Large intestine (tissue), 12 donors: ENCODE results near the gene LCN1. TPM values are rescaled to one million over a fixed set of nuclear protein-coding genes. Genes with fewer than 3 reads are reported as not detected.

Experiments
- DNase-seq, 2 donors: peaks; one replicate each; pipeline versions ENCODE4 v3.0.0 to v3.0.0-alpha.2; 2013
- H3K27ac ChIP-seq: one replicate; pipeline ENCODE4 v1.5.1; 2013; ENCODE audit warnings: low read length
- H3K27me3 ChIP-seq: 2 replicates; pipeline ENCODE4 v1.6.1; 2013; ENCODE audit warnings: low read length; ENCODE audit not compliant: control insufficient read depth, insufficient read depth
- H3K36me3 ChIP-seq: 2 replicates; pipeline ENCODE4 v1.6.1; 2013; ENCODE audit warnings: low read length; ENCODE audit not compliant: control insufficient read depth, insufficient read depth
- H3K4me1 ChIP-seq: one replicate; pipeline ENCODE4 v1.6.1; 2013; ENCODE audit warnings: low read length; ENCODE audit not compliant: control insufficient read depth, insufficient read depth
- H3K4me3 ChIP-seq: one replicate; pipeline ENCODE4 v1.5.1; 2013; ENCODE audit warnings: low read length
- H3K9me3 ChIP-seq: one replicate; pipeline ENCODE4 v1.6.1; 2013; ENCODE audit warnings: mild to moderate bottlenecking, low read depth, low read length, moderate library complexity; ENCODE audit not compliant: control insufficient read depth
- WGBS: methylation state at CpG from one replicate; pipeline ENCODE4 v1.1.5; 2013; ENCODE audit warnings: low lambda C conversion rate; ENCODE audit not compliant: insufficient coverage; 5-methylcytosine and 5-hydroxymethylcytosine counted together
- long read RNA-seq, 11 donors: transcript quantifications; one replicate each; lab custom pipeline, GENCODE V29; 2026
- polyA plus RNA-seq: library from polyadenylated mRNA; unstranded; fragments of 120-200 nt; gene quantifications from one replicate; pipeline ENCODE4 v1.2.1, GENCODE V29; 2013

LCN1 gene
- 0.09 TPM for polyA plus RNA-seq
- long read RNA-seq, donor 1, result 0 reads
- long read RNA-seq, donor 2, result 0 reads
- long read RNA-seq, donor 3, result 0 reads
- long read RNA-seq, donor 4, result 0 reads
- long read RNA-seq, donor 5, result 0 reads
- long read RNA-seq, donor 6, result 0 reads
- long read RNA-seq, donor 7, result 0 reads
- long read RNA-seq, donor 8, result 0 reads
- long read RNA-seq, donor 9, result 0 reads
- long read RNA-seq, donor 10, result 0 reads
- long read RNA-seq, donor 11, result 0 reads

- WGBS, result no CpG with 5 or more reads among the region's 18 CpGs
- H3K36me3 ChIP-seq, result no peaks in the 10 kb centered on the region
- no peaks in the 10 kb centered on the region for H3K4me1 ChIP-seq
- no peak within 1 kb of the TSS for H3K4me3 ChIP-seq
- no peaks in the 10 kb centered on the region for H3K9me3 ChIP-seq
- no peak within 1 kb of the TSS for H3K27ac ChIP-seq
- DNase-seq, result no peak
- no peaks in the 10 kb centered on the region for H3K27me3 ChIP-seq
These were observed at the start of gene LCN1 for GRCh38 chr9:135520916-135521607. Gene LCN1 (plus strand): TSS chr9:135521440. CDS start chr9:135521498, 58 bp downstream.

- no peak overlapping the region for H3K4me3 ChIP-seq
- peaks cover 28% of the 10 kb centered on the region for H3K4me1 ChIP-seq
- H3K27me3 ChIP-seq, result no peaks in the 10 kb centered on the region
- WGBS, result no CpG with 5 or more reads among the region's 23 CpGs
- no peak overlapping the region for H3K27ac ChIP-seq
- H3K9me3 ChIP-seq, result no peaks in the 10 kb centered on the region
- peaks cover 2% of the 10 kb centered on the region for H3K36me3 ChIP-seq
- DNase-seq, result no peak
These were observed 49.2 kb upstream of the LCN1 start for GRCh38 chr9:135471791-135472640.

- no peaks in the 10 kb centered on the region for H3K9me3 ChIP-seq
- DNase-seq, result no peak
- WGBS, result no CpG with 5 or more reads among the region's 12 CpGs
These were observed 47.2 kb upstream of the LCN1 start for GRCh38 chr9:135473972-135474543.

GRCh38 chr9:135474915-135475314 is 46.3 kb upstream of the LCN1 start:
- WGBS, result no CpG with 5 or more reads among the region's 12 CpGs
- peaks cover 2% of the 10 kb centered on the region for H3K36me3 ChIP-seq
- no peaks in the 10 kb centered on the region for H3K9me3 ChIP-seq
- H3K27me3 ChIP-seq, result no peaks in the 10 kb centered on the region
- H3K4me3 ChIP-seq, result no peak overlapping the region
- H3K27ac ChIP-seq, result no peak overlapping the region
- H3K4me1 ChIP-seq, result peaks cover 20% of the 10 kb centered on the region
- no peak for DNase-seq

More at GRCh38 chr9:135473972-135474543, 47.2 kb upstream of the LCN1 start:
- Histone ChIP-seq H3K4me1 (peaks cover 23% of the 10 kb centered on the region), H3K27me3 (no peaks in the 10 kb centered on the region), H3K4me3 (no peak overlapping the region), H3K36me3 (peaks cover 2% of the 10 kb centered on the region), H3K27ac (no peak overlapping the region)

- Histone ChIP-seq H3K9me3 (no peaks in the 10 kb centered on the region), H3K27me3 (no peaks in the 10 kb centered on the region), H3K4me3 (no peak overlapping the region), H3K27ac (peak overlapping the region; percentile 51), H3K4me1 (peaks cover 20% of the 10 kb centered on the region), H3K36me3 (no peaks in the 10 kb centered on the region)
- DNase-seq, result peak in 1 of 2 donors; percentile 45
- no CpG with 5 or more reads among the region's 10 CpGs for WGBS
These were observed 44.5 kb upstream of the LCN1 start for GRCh38 chr9:135476561-135477355.

- Histone ChIP-seq H3K27me3 (no peaks in the 10 kb centered on the region), H3K36me3 (peaks cover 2% of the 10 kb centered on the region), H3K4me1 (peaks cover 20% of the 10 kb centered on the region), H3K9me3 (no peaks in the 10 kb centered on the region), H3K4me3 (no peak overlapping the region), H3K27ac (no peak overlapping the region)
- DNase-seq, result no peak
- no CpG with 5 or more reads among the region's 10 CpGs for WGBS
These were observed 43.0 kb upstream of the LCN1 start for GRCh38 chr9:135478191-135478590.

GRCh38 chr9:135478829-135479468 is 42.3 kb upstream of the LCN1 start:
- peak; percentile 62 to 85 for DNase-seq
- no peaks in the 10 kb centered on the region for H3K27me3 ChIP-seq
- peak overlapping the region; percentile 75 for H3K27ac ChIP-seq
- peaks cover 19% of the 10 kb centered on the region for H3K4me1 ChIP-seq
- H3K4me3 ChIP-seq, result peak overlapping the region; percentile 30
- WGBS, result no CpG with 5 or more reads among the region's 64 CpGs
- H3K36me3 ChIP-seq, result peaks cover 7% of the 10 kb centered on the region
- H3K9me3 ChIP-seq, result no peaks in the 10 kb centered on the region

- DNase-seq, result peak in 1 of 2 donors; percentile 34
- H3K36me3 ChIP-seq, result peaks cover 13% of the 10 kb centered on the region
- H3K4me3 ChIP-seq, result peak within 1 kb of the TSS; percentile 85
- peaks cover 16% of the 10 kb centered on the region for H3K4me1 ChIP-seq
- no CpG with 5 or more reads among the region's 103 CpGs for WGBS
- no peaks in the 10 kb centered on the region for H3K27me3 ChIP-seq
- no peaks in the 10 kb centered on the region for H3K9me3 ChIP-seq
- peak within 1 kb of the TSS; percentile 75 for H3K27ac ChIP-seq
These were observed 41.7 kb upstream of the LCN1 start, which contains the start of gene PPP1R26 for GRCh38 chr9:135479469-135480052. Gene PPP1R26 (plus strand): TSS chr9:135479782. CDS start chr9:135484511, 4,729 bp downstream.
